RWPE1 (cell line): Measurements from ENCODE around the gene HDAC4.

Source experiments
- CTCF ChIA-PET: fragments of 350-600 bp; sonication (Branson Sonifier 250); formaldehyde crosslinking; extraction: SDS; loops from one replicate; lab custom pipeline; 2021; lab: Yijun Ruan, JAX
- POLR2A ChIA-PET: fragments of 400-600 bp; formaldehyde crosslinking; extraction: SDS; loops from one replicate; lab custom pipeline; 2020; ENCODE audit warnings: antibody characterized with exemption; ENCODE audit not compliant: low non-redundant PET; lab: Yijun Ruan, JAX
- DNase-seq: peaks from one replicate; pipeline ENCODE4 v3.0.0; 2012; ENCODE audit warnings: low spot score
- H3K27ac ChIP-seq: fragments of 450-650 bp; 2 replicates; pipeline ENCODE4 v1.5.1; 2017
- CTCF ChIP-seq: fragments of 450-650 bp; conservative IDR thresholded peaks from 2 replicates; pipeline ENCODE4 v1.5.1; 2017; ENCODE audit warnings: low read depth, mild to moderate bottlenecking

Gene HDAC4

GRCh38 chr2:239390546-239391285 is 10.1 kb downstream of the HDAC4 start:
- ChIA-PET POLR2A (no interaction called here), CTCF (no interaction called here)
- no peak for DNase-seq
- TF ChIP-seq CTCF: no peak
- H3K27ac ChIP-seq: no peak overlapping the region

DNA sequence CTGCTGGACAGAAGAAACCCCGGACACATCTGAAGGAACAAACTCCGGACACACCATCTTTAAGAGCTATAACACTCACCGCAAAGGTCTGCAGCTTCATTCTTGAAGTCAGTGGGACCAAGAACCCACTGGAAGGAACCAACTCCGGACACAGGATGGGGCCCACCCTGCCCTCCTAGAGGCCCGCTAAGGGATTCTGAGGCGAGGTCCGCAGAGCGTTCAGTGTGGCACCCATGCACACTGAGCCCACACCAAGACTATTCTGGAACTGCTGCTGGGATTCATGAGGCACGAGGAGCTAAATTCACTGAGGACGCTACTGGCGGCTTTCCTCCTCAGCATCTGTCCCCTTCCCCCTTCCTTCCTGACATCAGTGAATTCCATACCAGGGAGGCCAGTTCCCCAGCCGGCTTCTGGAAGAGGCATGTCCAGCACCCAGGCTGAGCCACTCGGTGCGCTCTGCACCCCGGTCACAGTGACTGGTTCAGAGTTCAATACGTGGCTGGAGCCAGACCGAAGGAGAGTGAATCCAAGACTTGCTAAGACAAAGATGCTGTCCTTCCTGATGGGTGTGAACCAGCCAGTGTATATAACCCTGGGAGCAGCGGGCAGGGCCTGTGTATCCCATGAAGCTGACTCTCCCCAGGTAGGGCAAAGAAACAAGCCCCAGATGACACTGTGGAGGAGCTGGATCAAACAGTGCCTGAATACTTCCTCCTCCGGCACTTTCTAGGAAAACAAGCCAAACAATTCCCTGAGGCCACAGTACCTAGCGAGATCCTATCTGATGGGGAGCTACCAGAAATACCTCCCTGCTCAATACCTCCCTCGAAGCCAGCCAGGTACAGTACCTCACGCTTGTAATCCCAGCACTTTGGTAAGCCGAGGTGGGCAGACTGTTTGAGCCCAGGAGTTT is 11.1 kb downstream of the HDAC4 start:
- no peak for DNase-seq
- ChIA-PET POLR2A (no interaction called here), CTCF (no interaction called here)
- no peak for TF ChIP-seq CTCF
- H3K27ac ChIP-seq: no peak overlapping the region

GRCh38 chr2:239388236-239389151 is 12.3 kb downstream of the HDAC4 start:
- no peak overlapping the region for H3K27ac ChIP-seq
- TF ChIP-seq CTCF: no peak
- DNase-seq: no peak
- ChIA-PET CTCF (no interaction called here), POLR2A (no interaction called here)

DNA sequence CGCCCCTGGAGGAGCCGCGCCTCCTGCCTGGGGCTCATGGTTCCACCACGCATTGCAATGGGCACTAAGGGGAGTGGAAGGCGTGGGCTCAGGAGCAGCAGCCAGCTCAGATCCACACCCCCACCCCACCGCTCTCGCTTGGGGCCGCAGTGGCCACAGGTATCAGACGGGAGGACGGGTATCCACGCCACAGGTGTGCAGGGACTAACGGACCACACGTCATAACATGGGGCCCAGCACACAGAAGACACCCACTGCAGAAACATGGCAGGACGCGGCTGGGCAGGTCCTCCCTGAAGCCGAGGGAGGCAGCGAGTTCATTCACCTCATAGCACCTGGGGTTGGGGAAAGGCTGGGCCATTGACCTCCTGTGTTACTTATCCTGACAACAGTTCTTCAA is 13.0 kb downstream of the HDAC4 start:
- CTCF ChIA-PET: no interaction called here
- no peak for DNase-seq
- TF ChIP-seq CTCF: no peak
- no peak overlapping the region for H3K27ac ChIP-seq
- POLR2A ChIA-PET: no interaction called here

- ChIA-PET CTCF (no interaction called here), POLR2A (no interaction called here)
- no peak overlapping the region for H3K27ac ChIP-seq
- no peak for DNase-seq
- TF ChIP-seq CTCF: no peak
Measured at GRCh38 chr2:239386872-239387445, 13.9 kb downstream of the HDAC4 start.
